HG02642 (cell line): ENCODE measurements around the gene PRDM12.

ENCODE experiments used
- ATAC-seq: cut with Tn5 transposase; IDR thresholded peaks from one replicate; pipeline ENCODE4 v1.9.1; 2021; ENCODE audit warnings: mild to moderate bottlenecking; ENCODE audit not compliant: unreplicated experiment, poor library complexity

The PRDM12 gene

GRCh38 chr9:130713286-130713960 is 49.0 kb downstream of the PRDM12 start:
- no peak for ATAC-seq

GRCh38 chr9:130714586-130715110 is 50.3 kb downstream of the PRDM12 start:
- no peak for ATAC-seq

- ATAC-seq, result no peak
Observed at GRCh38 chr9:130715270-130715669, 50.9 kb downstream of the PRDM12 start.

GRCh38 chr9:130718562-130718961 is 54.2 kb downstream of the PRDM12 start:
- ATAC-seq, result no peak

- no peak for ATAC-seq
Observed at GRCh38 chr9:130720762-130721161, 56.4 kb downstream of the PRDM12 start.

DNA sequence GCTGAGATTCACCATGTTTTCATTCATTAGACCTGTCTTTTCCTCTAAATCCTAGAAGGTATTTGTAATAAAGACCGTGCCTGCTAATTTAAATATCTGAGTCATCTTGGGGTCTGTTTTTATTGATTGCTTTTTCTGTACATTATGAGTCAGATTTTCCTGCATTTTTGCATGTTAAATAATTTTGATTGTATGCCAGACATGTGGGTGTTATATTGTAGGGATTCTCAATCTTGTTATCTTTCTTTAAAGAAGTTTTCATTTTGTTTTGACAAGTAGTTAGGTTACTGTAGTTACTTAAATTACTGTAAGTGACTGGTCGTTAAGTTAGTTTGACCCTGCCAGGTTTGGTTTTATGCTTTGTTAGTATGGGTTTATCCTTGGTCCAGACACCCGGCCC is 64.3 kb downstream of the PRDM12 start:
- no peak for ATAC-seq

DNA sequence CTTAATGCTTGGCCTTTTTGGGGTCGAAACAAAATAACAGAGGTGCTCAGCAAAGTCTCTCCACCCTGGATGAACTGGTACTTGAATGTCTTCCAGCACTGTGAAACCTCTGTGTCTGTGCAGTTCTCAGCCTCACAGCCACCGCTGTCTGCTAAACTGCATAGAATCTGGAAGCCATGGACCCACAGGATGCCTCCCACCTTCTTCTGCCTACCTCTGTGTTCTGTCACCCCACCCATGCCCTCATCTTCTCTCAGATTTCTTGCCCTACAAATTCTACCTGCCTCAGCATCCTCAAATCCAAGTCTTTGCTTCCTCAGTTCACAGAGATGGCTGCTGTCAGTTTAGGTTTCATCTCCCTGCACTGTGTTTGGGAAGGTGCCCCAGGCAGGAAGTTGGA is 64.8 kb downstream of the PRDM12 start:
- ATAC-seq, result no peak

GRCh38 chr9:130731355-130731754 is 67.0 kb downstream of the PRDM12 start:
- no peak for ATAC-seq

- no peak for ATAC-seq
Observed at GRCh38 chr9:130732136-130732535, 67.7 kb downstream of the PRDM12 start.
